HEK293 (cell line): ENCODE measurements around the gene RBMS1.

ENCODE experiments used
- CTCF ChIP-seq: fragments of 450-650 bp; formaldehyde crosslinking; IDR thresholded peaks from 2 replicates; pipeline ENCODE4 v1.5.1; 2016; ENCODE audit warnings: missing biosample characterization, missing genetic modification characterization
- TF ChIP-seq, protein P1 (sequence below): IDR thresholded peaks from 2 replicates; pipeline ENCODE4 v1.6.1; 2011; ENCODE audit warnings: mild to moderate bottlenecking, low read depth, low read length, borderline replicate concordance

DNA sequence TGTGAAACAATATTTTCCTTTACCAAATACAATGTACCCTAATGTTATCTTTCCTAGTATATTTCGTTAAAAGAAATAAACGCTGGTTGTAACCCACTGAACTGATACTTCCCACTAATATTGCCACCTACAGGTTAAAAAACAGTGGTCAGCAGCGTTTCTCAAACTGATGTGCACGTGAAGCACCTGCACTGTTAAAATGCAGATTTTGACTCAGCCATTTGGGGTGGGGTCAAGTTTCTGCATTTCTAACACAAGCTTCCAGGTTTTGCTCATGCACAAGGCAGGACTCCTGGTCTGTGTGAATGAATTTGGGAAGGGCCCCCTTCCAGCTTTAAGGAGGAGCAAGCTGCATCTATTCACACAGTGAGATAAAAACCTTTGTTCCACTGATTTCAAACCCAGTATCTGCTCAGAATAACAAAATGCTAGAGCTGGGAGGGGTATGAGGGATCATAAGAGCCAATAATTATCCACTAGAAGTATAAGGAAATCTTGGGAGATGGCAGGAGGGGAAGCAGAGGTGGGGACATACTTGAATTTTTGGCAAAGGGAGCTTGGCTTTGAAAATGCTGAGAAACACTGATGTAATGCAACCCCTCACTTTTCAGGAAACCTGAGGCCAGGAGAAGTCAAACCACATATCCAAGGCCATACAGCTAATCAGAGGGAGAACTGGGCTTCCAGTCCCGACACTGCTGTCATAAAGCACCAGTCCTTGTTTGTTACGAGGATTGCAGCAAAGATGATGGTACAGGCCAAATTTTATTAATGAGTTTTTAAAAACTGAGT is 116.2 kb downstream of the RBMS1 start:
- TF ChIP-seq, protein P1, sequence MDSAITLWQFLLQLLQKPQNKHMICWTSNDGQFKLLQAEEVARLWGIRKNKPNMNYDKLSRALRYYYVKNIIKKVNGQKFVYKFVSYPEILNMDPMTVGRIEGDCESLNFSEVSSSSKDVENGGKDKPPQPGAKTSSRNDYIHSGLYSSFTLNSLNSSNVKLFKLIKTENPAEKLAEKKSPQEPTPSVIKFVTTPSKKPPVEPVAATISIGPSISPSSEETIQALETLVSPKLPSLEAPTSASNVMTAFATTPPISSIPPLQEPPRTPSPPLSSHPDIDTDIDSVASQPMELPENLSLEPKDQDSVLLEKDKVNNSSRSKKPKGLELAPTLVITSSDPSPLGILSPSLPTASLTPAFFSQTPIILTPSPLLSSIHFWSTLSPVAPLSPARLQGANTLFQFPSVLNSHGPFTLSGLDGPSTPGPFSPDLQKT, result no peak
- TF ChIP-seq CTCF (tag by site-specific recombination), result no peak
